Measurements from ENCODE around the gene OOSP4A.
"Not testable (repeated sequence)": the region's sequence is repeated elsewhere in the genome, so short reads cannot be mapped to it uniquely, and the experiment has no call there.

OOSP4A gene

GRCh38 chr11:59973097-59973496 lies 9.3 kb downstream of the OOSP4A start:
- no peaks in the 10 kb centered on the region for H3K27me3 ChIP-seq (ENCODE audit: insufficient read depth, poor library complexity, severe bottlenecking)
- no peak for DNase-seq (ENCODE audit: low read depth in 1 of 2, low spot score in 1 of 2)
- H3K4me3 ChIP-seq (replicated peaks; ENCODE audit: insufficient read depth, low read length), result no peak overlapping the region
- TF ChIP-seq GABPA (IDR thresholded peaks at IDR 0.05; ENCODE audit: low read depth) (no peak), SPI1 (IDR thresholded peaks at IDR 0.05; ENCODE audit: borderline replicate concordance, low read depth) (no peak), POLR2AphosphoS5 (IDR thresholded peaks at IDR 0.05; ENCODE audit: low read depth) (no peak)
- TF ChIP-seq, protein P1, sequence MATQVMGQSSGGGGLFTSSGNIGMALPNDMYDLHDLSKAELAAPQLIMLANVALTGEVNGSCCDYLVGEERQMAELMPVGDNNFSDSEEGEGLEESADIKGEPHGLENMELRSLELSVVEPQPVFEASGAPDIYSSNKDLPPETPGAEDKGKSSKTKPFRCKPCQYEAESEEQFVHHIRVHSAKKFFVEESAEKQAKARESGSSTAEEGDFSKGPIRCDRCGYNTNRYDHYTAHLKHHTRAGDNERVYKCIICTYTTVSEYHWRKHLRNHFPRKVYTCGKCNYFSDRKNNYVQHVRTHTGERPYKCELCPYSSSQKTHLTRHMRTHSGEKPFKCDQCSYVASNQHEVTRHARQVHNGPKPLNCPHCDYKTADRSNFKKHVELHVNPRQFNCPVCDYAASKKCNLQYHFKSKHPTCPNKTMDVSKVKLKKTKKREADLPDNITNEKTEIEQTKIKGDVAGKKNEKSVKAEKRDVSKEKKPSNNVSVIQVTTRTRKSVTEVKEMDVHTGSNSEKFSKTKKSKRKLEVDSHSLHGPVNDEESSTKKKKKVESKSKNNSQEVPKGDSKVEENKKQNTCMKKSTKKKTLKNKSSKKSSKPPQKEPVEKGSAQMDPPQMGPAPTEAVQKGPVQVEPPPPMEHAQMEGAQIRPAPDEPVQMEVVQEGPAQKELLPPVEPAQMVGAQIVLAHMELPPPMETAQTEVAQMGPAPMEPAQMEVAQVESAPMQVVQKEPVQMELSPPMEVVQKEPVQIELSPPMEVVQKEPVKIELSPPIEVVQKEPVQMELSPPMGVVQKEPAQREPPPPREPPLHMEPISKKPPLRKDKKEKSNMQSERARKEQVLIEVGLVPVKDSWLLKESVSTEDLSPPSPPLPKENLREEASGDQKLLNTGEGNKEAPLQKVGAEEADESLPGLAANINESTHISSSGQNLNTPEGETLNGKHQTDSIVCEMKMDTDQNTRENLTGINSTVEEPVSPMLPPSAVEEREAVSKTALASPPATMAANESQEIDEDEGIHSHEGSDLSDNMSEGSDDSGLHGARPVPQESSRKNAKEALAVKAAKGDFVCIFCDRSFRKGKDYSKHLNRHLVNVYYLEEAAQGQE (IDR thresholded peaks at IDR 0.05; ENCODE audit: insufficient replicate concordance, low read depth), result no peak
- TF ChIP-seq, protein P2, sequence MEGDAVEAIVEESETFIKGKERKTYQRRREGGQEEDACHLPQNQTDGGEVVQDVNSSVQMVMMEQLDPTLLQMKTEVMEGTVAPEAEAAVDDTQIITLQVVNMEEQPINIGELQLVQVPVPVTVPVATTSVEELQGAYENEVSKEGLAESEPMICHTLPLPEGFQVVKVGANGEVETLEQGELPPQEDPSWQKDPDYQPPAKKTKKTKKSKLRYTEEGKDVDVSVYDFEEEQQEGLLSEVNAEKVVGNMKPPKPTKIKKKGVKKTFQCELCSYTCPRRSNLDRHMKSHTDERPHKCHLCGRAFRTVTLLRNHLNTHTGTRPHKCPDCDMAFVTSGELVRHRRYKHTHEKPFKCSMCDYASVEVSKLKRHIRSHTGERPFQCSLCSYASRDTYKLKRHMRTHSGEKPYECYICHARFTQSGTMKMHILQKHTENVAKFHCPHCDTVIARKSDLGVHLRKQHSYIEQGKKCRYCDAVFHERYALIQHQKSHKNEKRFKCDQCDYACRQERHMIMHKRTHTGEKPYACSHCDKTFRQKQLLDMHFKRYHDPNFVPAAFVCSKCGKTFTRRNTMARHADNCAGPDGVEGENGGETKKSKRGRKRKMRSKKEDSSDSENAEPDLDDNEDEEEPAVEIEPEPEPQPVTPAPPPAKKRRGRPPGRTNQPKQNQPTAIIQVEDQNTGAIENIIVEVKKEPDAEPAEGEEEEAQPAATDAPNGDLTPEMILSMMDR (IDR thresholded peaks at IDR 0.05; ENCODE audit: insufficient read depth, low read length), result no peak
- H3K27ac ChIP-seq (replicated peaks), result no peak overlapping the region

GRCh38 chr11:59981106-59981770 lies 17.4 kb downstream of the OOSP4A start:
- H3K27me3 ChIP-seq (ENCODE audit: insufficient read depth, poor library complexity, severe bottlenecking), result no peaks in the 10 kb centered on the region
- no peak for DNase-seq (ENCODE audit: low read depth in 1 of 2, low spot score in 1 of 2)
- TF ChIP-seq POLR2AphosphoS5 (IDR thresholded peaks at IDR 0.05; ENCODE audit: low read depth) (no peak), SPI1 (IDR thresholded peaks at IDR 0.05; ENCODE audit: borderline replicate concordance, low read depth) (no peak), GABPA (IDR thresholded peaks at IDR 0.05; ENCODE audit: low read depth) (no peak)
- TF ChIP-seq, protein P2 (IDR thresholded peaks at IDR 0.05; ENCODE audit: insufficient read depth, low read length), result no peak
- TF ChIP-seq, protein P1 (IDR thresholded peaks at IDR 0.05; ENCODE audit: insufficient replicate concordance, low read depth), result no peak
- no peak overlapping the region for H3K4me3 ChIP-seq (replicated peaks; ENCODE audit: insufficient read depth, low read length)
- H3K27ac ChIP-seq (replicated peaks), result no peak overlapping the region

DNA sequence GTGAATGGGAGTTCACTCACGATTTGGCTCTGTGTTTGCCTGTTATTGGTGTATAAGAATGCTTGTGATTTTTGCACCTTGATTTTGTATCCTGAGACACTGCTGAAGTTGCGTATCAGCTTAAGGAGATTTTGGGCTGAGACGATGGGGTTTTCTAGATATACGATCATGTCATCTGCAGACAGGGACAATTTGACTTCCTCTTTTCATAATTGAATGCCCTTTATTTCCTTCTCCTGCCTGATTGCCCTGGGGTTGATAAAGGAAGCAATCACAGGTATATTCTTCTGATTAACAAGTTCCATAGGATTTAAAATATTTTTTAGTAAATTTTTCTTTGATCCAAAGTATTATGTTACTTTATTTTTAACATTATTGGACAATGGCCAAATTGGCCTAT lies 18.2 kb downstream of the OOSP4A start:
- not testable (repeated sequence) for H3K4me3 ChIP-seq (replicated peaks; ENCODE audit: insufficient read depth, low read length); H3K27me3 ChIP-seq (ENCODE audit: insufficient read depth, poor library complexity, severe bottlenecking); DNase-seq (ENCODE audit: low read depth in 1 of 2, low spot score in 1 of 2); H3K27ac ChIP-seq (replicated peaks)
- peak; percentile 77 for TF ChIP-seq SPI1 (IDR thresholded peaks at IDR 0.05; ENCODE audit: borderline replicate concordance, low read depth)

DNA sequence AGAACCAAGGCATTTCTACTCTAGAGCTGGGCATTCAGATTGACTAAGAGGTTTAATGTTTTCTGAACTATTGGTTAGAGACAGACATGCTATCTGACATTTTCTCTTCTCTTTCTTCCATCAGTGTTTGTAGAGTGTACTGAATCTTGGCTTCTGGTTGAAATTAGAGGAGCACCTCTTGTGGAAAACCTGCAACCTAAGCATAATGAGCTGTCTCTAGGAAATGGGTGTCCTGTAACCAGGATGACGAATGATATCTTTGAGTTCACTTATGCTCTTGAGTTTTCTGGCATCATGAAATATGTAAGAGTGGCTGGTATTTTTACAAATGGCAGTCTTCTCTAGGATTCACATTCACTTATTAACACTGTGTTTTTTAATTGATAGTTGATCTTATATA lies 19.4 kb downstream of the OOSP4A start:
- Histone ChIP-seq H3K27ac (replicated peaks) (no peak overlapping the region), H3K4me3 (replicated peaks; ENCODE audit: insufficient read depth, low read length) (no peak overlapping the region), H3K27me3 (ENCODE audit: insufficient read depth, poor library complexity, severe bottlenecking) (no peaks in the 10 kb centered on the region)
- TF ChIP-seq POLR2AphosphoS5 (IDR thresholded peaks at IDR 0.05; ENCODE audit: low read depth), result no peak
- no peak for DNase-seq (ENCODE audit: low read depth in 1 of 2, low spot score in 1 of 2)

DNA sequence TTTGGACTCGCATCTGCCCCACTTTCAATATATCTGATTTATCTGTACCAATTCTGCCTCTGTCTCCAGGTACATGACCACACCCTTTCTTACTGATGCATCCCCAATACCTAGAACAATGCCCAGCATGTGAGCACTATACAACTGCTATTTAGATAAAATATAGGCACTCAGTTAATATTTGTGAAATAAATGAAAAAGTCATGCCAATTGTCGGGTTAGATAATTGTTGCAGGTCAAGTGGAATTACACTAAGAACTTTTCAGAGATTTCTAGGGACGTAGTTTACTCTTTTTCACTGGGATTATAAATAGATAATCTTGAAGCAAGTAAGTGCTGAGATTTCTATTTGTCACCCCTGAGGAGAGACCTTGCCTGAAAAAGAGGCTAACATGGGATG lies 20.5 kb downstream of the OOSP4A start:
- DNase-seq (ENCODE audit: low read depth in 1 of 2, low spot score in 1 of 2), result no peak
- no peak overlapping the region for H3K27ac ChIP-seq (replicated peaks)
- TF ChIP-seq, protein P1 (IDR thresholded peaks at IDR 0.05; ENCODE audit: insufficient replicate concordance, low read depth), result no peak
- no peak for TF ChIP-seq POLR2AphosphoS5 (IDR thresholded peaks at IDR 0.05; ENCODE audit: low read depth)
- TF ChIP-seq SPI1 (IDR thresholded peaks at IDR 0.05; ENCODE audit: borderline replicate concordance, low read depth), result no peak
- no peaks in the 10 kb centered on the region for H3K27me3 ChIP-seq (ENCODE audit: insufficient read depth, poor library complexity, severe bottlenecking)
- no peak overlapping the region for H3K4me3 ChIP-seq (replicated peaks; ENCODE audit: insufficient read depth, low read length)

All from HL-60 (cell line).